ENCODE results near the gene RASSF3. TPM values are rescaled to one million over a fixed set of nuclear protein-coding genes. Genes with fewer than 3 reads are reported as not detected.

The RASSF3 gene
- total RNA-seq, 1 experiment from 2014 or later = 13.4 TPM

DNA sequence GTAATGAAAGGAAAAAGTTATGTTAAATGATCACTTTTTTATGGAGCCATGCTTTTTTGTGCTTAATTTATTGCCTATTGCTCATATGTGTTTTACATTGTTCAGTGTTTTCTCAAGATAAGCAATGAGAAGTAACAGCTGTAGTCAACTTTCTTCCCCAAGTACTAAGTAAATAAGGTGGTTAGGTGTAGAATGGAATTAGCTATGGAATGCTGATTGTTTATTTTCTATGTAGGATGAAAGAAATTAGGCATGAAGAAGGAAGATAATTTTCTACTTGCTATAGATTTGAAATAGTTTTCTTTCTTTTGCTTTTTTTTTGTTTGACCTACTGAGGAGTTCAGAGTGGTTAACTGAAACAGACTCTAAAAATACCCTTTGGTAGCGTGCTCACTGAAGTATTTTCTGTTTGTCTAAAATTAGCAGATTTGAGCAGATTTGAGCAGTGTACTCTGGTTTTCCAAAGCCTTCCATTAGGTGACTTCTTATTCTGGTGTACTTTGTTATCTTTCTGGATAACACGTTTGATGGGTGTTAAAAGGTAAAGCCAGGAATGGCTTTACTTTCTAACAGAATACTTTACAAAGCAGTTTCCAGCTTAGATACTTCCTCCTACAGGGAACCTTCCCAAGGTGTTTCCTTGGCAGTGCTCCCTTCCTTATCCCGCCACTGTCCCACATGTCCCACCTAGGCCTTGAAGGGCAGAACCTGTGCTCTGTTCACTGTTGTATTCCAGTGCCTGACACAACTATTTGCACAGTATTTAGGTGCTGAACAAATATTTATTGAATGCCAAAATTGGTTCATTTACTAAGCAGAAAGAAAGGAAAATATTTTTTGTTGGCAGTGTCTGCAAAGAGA is 56.0 kb downstream of the RASSF3 start:
- intact Hi-C loops (cut with micrococcal nuclease) = loop anchor here (1.0 to 5.0 kb wide), 2 partner anchors 13 to 59 kb away; no protein-coding TSS in a partner anchor
- Histone ChIP-seq H3K4me2 (ENCODE audit: low read length) (no peak overlapping the region), H3K4me1 (ENCODE audit: insufficient read depth, low read length) (peaks cover 40% of the 10 kb centered on the region), H3K9me3 (ENCODE audit: low read length) (no peaks in the 10 kb centered on the region), H3K4me3 (ENCODE audit: low read length) (no peak overlapping the region), H4K20me1 (ENCODE audit: low read length) (no peaks in the 10 kb centered on the region), H3K27ac (ENCODE audit: low read length) (no peak overlapping the region), H3K36me3 (ENCODE audit: low read depth, low read length) (no peaks in the 10 kb centered on the region), H3K79me2 (ENCODE audit: low read length) (peaks cover 19% of the 10 kb centered on the region), H3K9me2 (replicated peaks; ENCODE audit: low read length) (no peaks in the 10 kb centered on the region), H2AFZ (ENCODE audit: low read length) (no peak overlapping the region), H3K9ac (ENCODE audit: low read length) (no peak overlapping the region), H3F3A (ENCODE audit: low read length, unreplicated experiment) (no peaks in the 10 kb centered on the region), H3K27me3 (ENCODE audit: low read length) (no peaks in the 10 kb centered on the region)
- no peak for TF ChIP-seq EZH2phosphoT487 (IDR thresholded peaks at IDR 0.05; ENCODE audit: borderline replicate concordance, low read length)
- TF ChIP-seq CTCF (conservative IDR thresholded peaks at IDR 0.05; ENCODE audit: low read depth, low read length) = no peak
- TF ChIP-seq EZH2 (IDR thresholded peaks at IDR 0.05; ENCODE audit: low read length, unreplicated experiment) = no peak
- CTCF ChIA-PET = no interaction called here
- ATAC-seq = peak; percentile 46
- peak; percentile 28 for DNase-seq
- no TSS peak for BruUV-seq (replicated peaks)
- POLR2A ChIA-PET (ENCODE audit: unreplicated experiment) = interaction anchor here (0.6 kb wide), 1 partner anchor 528 kb away, joined by 3 read pairs; no protein-coding TSS in a partner anchor

GRCh38 chr12:64667793-64668192 is 57.5 kb downstream of the RASSF3 start:
- Histone ChIP-seq H3K79me2 (ENCODE audit: low read length) (peaks cover 21% of the 10 kb centered on the region), H3K27ac (ENCODE audit: low read length) (no peak overlapping the region), H3F3A (ENCODE audit: low read length, unreplicated experiment) (no peaks in the 10 kb centered on the region), H3K9me3 (ENCODE audit: low read length) (no peaks in the 10 kb centered on the region), H3K4me1 (ENCODE audit: insufficient read depth, low read length) (peaks cover 50% of the 10 kb centered on the region), H4K20me1 (ENCODE audit: low read length) (no peaks in the 10 kb centered on the region), H3K36me3 (ENCODE audit: low read depth, low read length) (no peaks in the 10 kb centered on the region), H3K27me3 (ENCODE audit: low read length) (no peaks in the 10 kb centered on the region), H3K9me2 (replicated peaks; ENCODE audit: low read length) (no peaks in the 10 kb centered on the region), H3K4me3 (ENCODE audit: low read length) (no peak overlapping the region), H2AFZ (ENCODE audit: low read length) (no peak overlapping the region), H3K4me2 (ENCODE audit: low read length) (no peak overlapping the region), H3K9ac (ENCODE audit: low read length) (no peak overlapping the region)
- ChIA-PET POLR2A (ENCODE audit: unreplicated experiment) (interaction anchor here (0.6 to 0.8 kb wide), 2 partner anchors 66 to 106 kb away, joined by 6 to 12 read pairs; no protein-coding TSS in a partner anchor), CTCF (no interaction called here)
- DNase-seq (no peak), ATAC-seq (no peak)
- no TSS peak for BruUV-seq (replicated peaks)
- TF ChIP-seq EZH2 (IDR thresholded peaks at IDR 0.05; ENCODE audit: low read length, unreplicated experiment) (no peak), EZH2phosphoT487 (IDR thresholded peaks at IDR 0.05; ENCODE audit: borderline replicate concordance, low read length) (no peak), CTCF (conservative IDR thresholded peaks at IDR 0.05; ENCODE audit: low read depth, low read length) (no peak)
- intact Hi-C loops (cut with micrococcal nuclease) = loop anchor here (5.0 kb wide), 1 partner anchor 60 kb away; no protein-coding TSS in a partner anchor
